HG03108 (cell line): Measurements from ENCODE around the gene ADAMTS1.

ENCODE experiments used
- ATAC-seq: cut with Tn5 transposase; IDR thresholded peaks from one replicate; pipeline ENCODE4 v1.9.1; 2021; ENCODE audit warnings: moderate library complexity; ENCODE audit not compliant: unreplicated experiment

ADAMTS1 gene

GRCh38 chr21:26845759-26846035 lies 488 bp upstream of the ADAMTS1 start:
- ATAC-seq = no peak

- no peak for ATAC-seq
Measured at GRCh38 chr21:26844258-26845065, 747 bp downstream of the ADAMTS1 start.

GRCh38 chr21:26843933-26844257 lies 1.3 kb downstream of the ADAMTS1 start:
- ATAC-seq = no peak

- no peak for ATAC-seq
Measured at GRCh38 chr21:26842974-26843932, 2.0 kb downstream of the ADAMTS1 start.

- ATAC-seq = no peak
Measured at GRCh38 chr21:26842300-26842699, 2.9 kb downstream of the ADAMTS1 start.

GRCh38 chr21:26840912-26841311 lies 4.3 kb downstream of the ADAMTS1 start:
- ATAC-seq = no peak

- ATAC-seq = no peak
Measured at GRCh38 chr21:26840201-26840600, 5.0 kb downstream of the ADAMTS1 start.

GRCh38 chr21:26837539-26837938 lies 7.7 kb downstream of the ADAMTS1 start:
- ATAC-seq = no peak

- ATAC-seq = no peak
Measured at GRCh38 chr21:26836528-26836927, 8.7 kb downstream of the ADAMTS1 start.

- ATAC-seq = no peak
Measured at GRCh38 chr21:26835714-26836265, 9.4 kb downstream of the ADAMTS1 start.

GRCh38 chr21:26835027-26835713 lies 10.0 kb downstream of the ADAMTS1 start:
- no peak for ATAC-seq

GRCh38 chr21:26834181-26834905 lies 10.9 kb downstream of the ADAMTS1 start:
- ATAC-seq = no peak

- ATAC-seq = no peak
Measured at GRCh38 chr21:26833460-26833939, 11.7 kb downstream of the ADAMTS1 start.

- no peak for ATAC-seq
Measured at GRCh38 chr21:26833011-26833410, 12.2 kb downstream of the ADAMTS1 start.

GRCh38 chr21:26832546-26832945 lies 12.7 kb downstream of the ADAMTS1 start:
- ATAC-seq = no peak

- no peak for ATAC-seq
Measured at GRCh38 chr21:26826801-26827200, 18.4 kb downstream of the ADAMTS1 start.

GRCh38 chr21:26820509-26820908 lies 24.7 kb downstream of the ADAMTS1 start:
- no peak for ATAC-seq

- no peak for ATAC-seq
Measured at GRCh38 chr21:26819740-26820324, 25.4 kb downstream of the ADAMTS1 start.

GRCh38 chr21:26818906-26819305 lies 26.3 kb downstream of the ADAMTS1 start:
- ATAC-seq = no peak

GRCh38 chr21:26815197-26815596 lies 30.0 kb downstream of the ADAMTS1 start:
- ATAC-seq = no peak
